Hepatocyte (in vitro differentiated cells): ENCODE measurements around the gene KRI1.
"Not testable (repeated sequence)": the region's sequence is repeated elsewhere in the genome, so short reads cannot be mapped to it uniquely, and the experiment has no call there.

Experiments used
- CTCF ChIP-seq: fragments of 200-600 bp; sonication (generic); IDR thresholded peaks from 2 replicates; pipeline ENCODE4 v1.5.1; 2016; ENCODE audit warnings: antibody characterized with exemption, mild to moderate bottlenecking; ENCODE audit not compliant: poor library complexity
- EZH2 ChIP-seq: fragments of 200-600 bp; sonication (generic); IDR thresholded peaks from 2 replicates; pipeline ENCODE4 v1.6.1; 2016; ENCODE audit warnings: antibody characterized with exemption, mild to moderate bottlenecking, borderline replicate concordance
- EZH2phosphoT487 ChIP-seq: fragments of 200-600 bp; sonication (generic); IDR thresholded peaks from one replicate; pipeline ENCODE4 v1.6.1; 2018; ENCODE audit warnings: antibody characterized with exemption, mild to moderate bottlenecking, low read depth, moderate library complexity; ENCODE audit not compliant: unreplicated experiment, severe bottlenecking

DNA sequence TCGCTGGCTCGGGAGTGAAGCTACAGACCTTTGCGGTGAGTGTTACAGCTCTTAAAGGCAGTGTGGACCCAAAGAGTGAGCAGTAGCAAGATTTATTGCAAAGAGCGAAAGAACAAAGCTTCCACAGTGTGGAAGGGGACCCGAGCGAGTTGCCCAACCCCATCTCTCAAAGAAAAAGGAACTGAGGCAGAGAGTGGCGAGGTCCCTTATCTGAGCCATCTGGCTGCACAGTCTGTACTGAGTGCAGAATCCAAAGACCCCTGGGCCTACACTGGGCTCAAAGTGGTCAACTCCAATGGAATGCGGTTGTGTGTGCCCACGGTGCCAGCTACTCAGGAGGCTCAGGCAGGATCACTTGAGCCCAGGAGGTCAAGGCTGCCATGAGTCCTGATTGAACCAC is 26.8 kb downstream of the KRI1 start:
- not testable (repeated sequence) for TF ChIP-seq CTCF, EZH2, EZH2phosphoT487
